HepG2 (cell line): ENCODE measurements around the gene IQGAP3. TPM values are rescaled to one million over a fixed set of nuclear protein-coding genes. Genes with fewer than 3 reads are reported as not detected.

Experiments used
- CCAR2 ChIP-seq: fragments of 200-400 bp; formaldehyde crosslinking; optimal IDR thresholded peaks from 2 replicates; pipeline ENCODE3; 2018; ENCODE audit warnings: low read depth, mild to moderate bottlenecking, low read length, moderate library complexity
- GABPB1 ChIP-seq: IDR thresholded peaks from 2 replicates; pipeline ENCODE4 v1.6.1; 2016; ENCODE audit warnings: mild to moderate bottlenecking, missing genetic modification reagents, moderate library complexity, missing compliant biosample characterization
- HMG20B ChIP-seq: conservative IDR thresholded peaks from 2 replicates; pipeline ENCODE4 v1.6.1; 2016; ENCODE audit warnings: missing genetic modification reagents, missing compliant biosample characterization
- HNRNPH1 ChIP-seq: fragments of 200-400 bp; formaldehyde crosslinking; optimal IDR thresholded peaks from 2 replicates; pipeline ENCODE3; 2017; ENCODE audit warnings: mild to moderate bottlenecking, low read depth, low read length
- KAT8 ChIP-seq: IDR thresholded peaks from 2 replicates; pipeline ENCODE4 v1.6.1; 2016; ENCODE audit warnings: missing genetic modification reagents, missing compliant biosample characterization
- KLF6 ChIP-seq: IDR thresholded peaks from 2 replicates; pipeline ENCODE4 v1.8.0; 2016; ENCODE audit warnings: missing biosample characterization, missing genetic modification reagents
- MTF2 ChIP-seq: sonication (generic); formaldehyde crosslinking; IDR thresholded peaks from 2 replicates; pipeline ENCODE4 v1.5.0; 2020; ENCODE audit warnings: missing genetic modification reagents, borderline replicate concordance
- RNF2 ChIP-seq: fragments of 450-650 bp; conservative IDR thresholded peaks from 2 replicates; pipeline ENCODE4 v1.6.1; 2016; ENCODE audit warnings: low read depth
- SP2 ChIP-seq: sonication (generic); formaldehyde crosslinking; IDR thresholded peaks from 2 replicates; pipeline ENCODE4 v1.5.1; 2020; ENCODE audit warnings: mild to moderate bottlenecking, missing genetic modification reagents
- ZKSCAN8 ChIP-seq: IDR thresholded peaks from 2 replicates; pipeline ENCODE4 v1.6.1; 2016; ENCODE audit warnings: borderline replicate concordance, missing genetic modification reagents, missing compliant biosample characterization
- ZNF136 ChIP-seq: sonication (generic); formaldehyde crosslinking; IDR thresholded peaks from 2 replicates; pipeline ENCODE4 v1.8.1; 2022; ENCODE audit warnings: low read depth, mild to moderate bottlenecking, moderate library complexity, missing genetic modification reagents
- ZNF44 ChIP-seq: sonication (generic); formaldehyde crosslinking; IDR thresholded peaks from 2 replicates; pipeline ENCODE4 v1.5.1; 2020; ENCODE audit warnings: mild to moderate bottlenecking, missing genetic modification reagents
- ZNF574 ChIP-seq: sonication (generic); formaldehyde crosslinking; IDR thresholded peaks from 2 replicates; pipeline ENCODE4 v1.4.0; 2020; ENCODE audit warnings: missing genetic modification reagents
- ZNF616 ChIP-seq: sonication (generic); formaldehyde crosslinking; IDR thresholded peaks from 2 replicates; pipeline ENCODE4 v1.5.0; 2020; ENCODE audit warnings: low read depth, mild to moderate bottlenecking, missing genetic modification reagents
- ZNF780A ChIP-seq: sonication (generic); formaldehyde crosslinking; IDR thresholded peaks from 2 replicates; pipeline ENCODE4 v1.8.0; 2022; ENCODE audit warnings: mild to moderate bottlenecking, missing genetic modification reagents, moderate library complexity
- polyA plus RNA-seq, 8 experiments: library from polyadenylated mRNA; depleted of rRNA in 3 of 8; stranded (reverse) in 7 of 8; unstranded in 1 of 8; fragments of >200 nt; fragmentation: Illumina TruSeq in 4 of 8; extraction: Trizol in 4 of 8; gene quantifications; 2 replicates each; pipeline versions ENCODE4 v1.2.1 to v1.2.3, GENCODE V29; 2011 to 2016; ENCODE audit warnings: low read depth in 4 of 8, missing spikeins in 1 of 8, mixed read lengths in 1 of 8; ENCODE audit not compliant: insufficient read depth in 1 of 8
- total RNA-seq, 5 experiments: library from RNA; depleted of rRNA; stranded (reverse); fragments of >200 nt; fragmentation: Illumina TruSeq; extraction: Trizol; gene quantifications; 2 replicates each; pipeline ENCODE4 v1.2.3, GENCODE V29; 2016; ENCODE audit warnings: low read depth in 1 of 5
- TF ChIP-seq, protein P1 (sequence below): sonication (generic); formaldehyde crosslinking; IDR thresholded peaks from 2 replicates; pipeline ENCODE4 v1.4.0; 2020; ENCODE audit warnings: mild to moderate bottlenecking, missing genetic modification reagents
- TF ChIP-seq, protein P2 (sequence below): sonication (generic); formaldehyde crosslinking; conservative IDR thresholded peaks from 2 replicates; pipeline ENCODE4 v1.4.0; 2020; ENCODE audit warnings: mild to moderate bottlenecking, missing genetic modification reagents, moderate library complexity
- TF ChIP-seq, protein P3 (sequence below): sonication (generic); formaldehyde crosslinking; IDR thresholded peaks from 2 replicates; pipeline ENCODE4 v1.4.0; 2020; ENCODE audit warnings: missing genetic modification reagents, low read depth, mild to moderate bottlenecking, borderline replicate concordance
- TF ChIP-seq, protein P4 (sequence below): sonication (generic); formaldehyde crosslinking; IDR thresholded peaks from 2 replicates; pipeline ENCODE4 v1.4.0; 2020; ENCODE audit warnings: missing genetic modification reagents

IQGAP3 gene
- total and polyA plus RNA-seq, 2 of the 13 experiments (the other 11 are each of a cell fraction or from before 2014, with no cell fraction given), result 13.5 to 14.1 TPM

GRCh38 chr1:156500793-156501506 lies 71.4 kb downstream of the IQGAP3 start (continued):
- TF ChIP-seq ZNF136 (CRISPR knock-in tag), result 0 out of 2 replicates have a peak, but pooled peaks have one; percentile 64
- TF ChIP-seq HMG20B (CRISPR knock-in tag), result 0 out of 2 replicates have a peak, but pooled peaks have one; percentile 30
- 0 out of 2 replicates have a peak, but pooled peaks have one; percentile 42 for TF ChIP-seq ZKSCAN8 (CRISPR knock-in tag)
- TF ChIP-seq KLF6 (CRISPR knock-in tag), result peak; percentile 76; the same call in 1 of the 2 replicates
- TF ChIP-seq, protein P1, sequence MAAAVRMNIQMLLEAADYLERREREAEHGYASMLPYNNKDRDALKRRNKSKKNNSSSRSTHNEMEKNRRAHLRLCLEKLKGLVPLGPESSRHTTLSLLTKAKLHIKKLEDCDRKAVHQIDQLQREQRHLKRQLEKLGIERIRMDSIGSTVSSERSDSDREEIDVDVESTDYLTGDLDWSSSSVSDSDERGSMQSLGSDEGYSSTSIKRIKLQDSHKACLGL (CRISPR knock-in tag), result peak; percentile 51; the same call in 1 of the 2 replicates
- peak; percentile 68; the same call in 1 of the 2 replicates for TF ChIP-seq ZNF574 (CRISPR knock-in tag)
- TF ChIP-seq RNF2, result peak; percentile 97
- TF ChIP-seq ZNF44 (CRISPR knock-in tag), result 0 out of 2 replicates have a peak, but pooled peaks have one; percentile 69
- TF ChIP-seq, protein P2, sequence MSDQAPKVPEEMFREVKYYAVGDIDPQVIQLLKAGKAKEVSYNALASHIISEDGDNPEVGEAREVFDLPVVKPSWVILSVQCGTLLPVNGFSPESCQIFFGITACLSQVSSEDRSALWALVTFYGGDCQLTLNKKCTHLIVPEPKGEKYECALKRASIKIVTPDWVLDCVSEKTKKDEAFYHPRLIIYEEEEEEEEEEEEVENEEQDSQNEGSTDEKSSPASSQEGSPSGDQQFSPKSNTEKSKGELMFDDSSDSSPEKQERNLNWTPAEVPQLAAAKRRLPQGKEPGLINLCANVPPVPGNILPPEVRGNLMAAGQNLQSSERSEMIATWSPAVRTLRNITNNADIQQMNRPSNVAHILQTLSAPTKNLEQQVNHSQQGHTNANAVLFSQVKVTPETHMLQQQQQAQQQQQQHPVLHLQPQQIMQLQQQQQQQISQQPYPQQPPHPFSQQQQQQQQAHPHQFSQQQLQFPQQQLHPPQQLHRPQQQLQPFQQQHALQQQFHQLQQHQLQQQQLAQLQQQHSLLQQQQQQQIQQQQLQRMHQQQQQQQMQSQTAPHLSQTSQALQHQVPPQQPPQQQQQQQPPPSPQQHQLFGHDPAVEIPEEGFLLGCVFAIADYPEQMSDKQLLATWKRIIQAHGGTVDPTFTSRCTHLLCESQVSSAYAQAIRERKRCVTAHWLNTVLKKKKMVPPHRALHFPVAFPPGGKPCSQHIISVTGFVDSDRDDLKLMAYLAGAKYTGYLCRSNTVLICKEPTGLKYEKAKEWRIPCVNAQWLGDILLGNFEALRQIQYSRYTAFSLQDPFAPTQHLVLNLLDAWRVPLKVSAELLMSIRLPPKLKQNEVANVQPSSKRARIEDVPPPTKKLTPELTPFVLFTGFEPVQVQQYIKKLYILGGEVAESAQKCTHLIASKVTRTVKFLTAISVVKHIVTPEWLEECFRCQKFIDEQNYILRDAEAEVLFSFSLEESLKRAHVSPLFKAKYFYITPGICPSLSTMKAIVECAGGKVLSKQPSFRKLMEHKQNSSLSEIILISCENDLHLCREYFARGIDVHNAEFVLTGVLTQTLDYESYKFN (CRISPR knock-in tag), result peak; percentile 61
- peak; percentile 27; the same call in 1 of the 2 replicates for TF ChIP-seq ZNF616 (CRISPR knock-in tag)
- TF ChIP-seq KAT8, result peak; percentile 74
- no peak for TF ChIP-seq HNRNPH1
- TF ChIP-seq, protein P3, sequence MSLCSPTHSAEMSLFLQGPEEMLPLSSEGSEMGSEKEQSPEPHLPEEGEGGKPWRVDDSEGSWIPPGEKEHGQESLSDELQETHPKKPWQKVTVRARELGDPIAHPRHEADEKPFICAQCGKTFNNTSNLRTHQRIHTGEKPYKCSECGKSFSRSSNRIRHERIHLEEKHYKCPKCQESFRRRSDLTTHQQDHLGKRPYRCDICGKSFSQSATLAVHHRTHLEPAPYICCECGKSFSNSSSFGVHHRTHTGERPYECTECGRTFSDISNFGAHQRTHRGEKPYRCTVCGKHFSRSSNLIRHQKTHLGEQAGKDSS (CRISPR knock-in tag), result peak; percentile 58; the same call in 1 of the 2 replicates
- TF ChIP-seq SP2, result peak; percentile 88
- no peak for TF ChIP-seq CCAR2
- peak; percentile 90 for TF ChIP-seq MTF2
- TF ChIP-seq, protein P4, sequence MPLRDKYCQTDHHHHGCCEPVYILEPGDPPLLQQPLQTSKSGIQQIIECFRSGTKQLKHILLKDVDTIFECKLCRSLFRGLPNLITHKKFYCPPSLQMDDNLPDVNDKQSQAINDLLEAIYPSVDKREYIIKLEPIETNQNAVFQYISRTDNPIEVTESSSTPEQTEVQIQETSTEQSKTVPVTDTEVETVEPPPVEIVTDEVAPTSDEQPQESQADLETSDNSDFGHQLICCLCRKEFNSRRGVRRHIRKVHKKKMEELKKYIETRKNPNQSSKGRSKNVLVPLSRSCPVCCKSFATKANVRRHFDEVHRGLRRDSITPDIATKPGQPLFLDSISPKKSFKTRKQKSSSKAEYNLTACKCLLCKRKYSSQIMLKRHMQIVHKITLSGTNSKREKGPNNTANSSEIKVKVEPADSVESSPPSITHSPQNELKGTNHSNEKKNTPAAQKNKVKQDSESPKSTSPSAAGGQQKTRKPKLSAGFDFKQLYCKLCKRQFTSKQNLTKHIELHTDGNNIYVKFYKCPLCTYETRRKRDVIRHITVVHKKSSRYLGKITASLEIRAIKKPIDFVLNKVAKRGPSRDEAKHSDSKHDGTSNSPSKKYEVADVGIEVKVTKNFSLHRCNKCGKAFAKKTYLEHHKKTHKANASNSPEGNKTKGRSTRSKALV (CRISPR knock-in tag), result peak; percentile 55; the same call in 1 of the 2 replicates
- TF ChIP-seq GABPB1 (CRISPR knock-in tag), result peak; percentile 86
- 0 out of 2 replicates have a peak, but pooled peaks have one; percentile 51 for TF ChIP-seq ZNF780A (CRISPR knock-in tag)
